ENCODE data around the gene IL23R. TPM values are rescaled to one million over a fixed set of nuclear protein-coding genes. Genes with fewer than 3 reads are reported as not detected.

Gene IL23R
- total RNA-seq, 1 experiment from 2014 or later, result not detected

DNA sequence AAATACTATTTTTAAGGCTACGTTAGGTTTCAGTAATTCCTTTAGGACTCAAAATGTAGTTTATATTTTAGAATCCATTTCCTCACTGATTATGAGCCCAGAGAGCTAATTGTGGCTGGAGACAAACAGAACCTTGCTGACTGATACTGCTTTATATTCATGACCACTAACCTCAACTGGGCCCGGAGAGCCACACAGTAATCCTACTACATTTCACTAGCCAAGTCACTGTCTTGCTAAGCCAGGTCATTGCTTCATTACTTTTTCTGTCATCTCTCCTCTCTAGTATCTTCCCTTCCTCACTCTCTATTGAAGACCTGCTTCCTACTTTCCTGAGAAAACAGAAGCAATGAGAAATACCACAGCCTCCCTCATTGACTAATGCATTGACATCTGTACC, 24.7 kb downstream of the IL23R start:
- H3K4me3 ChIP-seq (ENCODE audit: low read depth in 2 of 2, low read length in 2 of 2), result no peak overlapping the region
- H3K27me3 ChIP-seq (ENCODE audit: control insufficient read depth, insufficient read depth, low read length), result no peaks in the 10 kb centered on the region
- TF ChIP-seq REST (IDR thresholded peaks at IDR 0.05; ENCODE audit: insufficient read depth in 1 of 2, low read depth in 2 of 2, low read length in 1 of 2) (no peak), TCF7L2 (IDR thresholded peaks at IDR 0.05; ENCODE audit: low read depth, low read length) (no peak), POLR2AphosphoS5 (IDR thresholded peaks at IDR 0.05; ENCODE audit: low read depth, low read length) (no peak), SIN3A (IDR thresholded peaks at IDR 0.05; ENCODE audit: borderline replicate concordance, insufficient read depth, low read depth, low read length) (no peak)
- H3K4me1 ChIP-seq (ENCODE audit: control insufficient read depth, insufficient read depth, low read length), result no peaks in the 10 kb centered on the region
- in situ Hi-C loops (cut with HindIII; ENCODE audit: low pct_unique_long_range_greater_than_20kb, low sequenced_read_pairs) (no loop called here), intact Hi-C loops (cut with micrococcal nuclease; ENCODE audit: unreplicated experiment) (no loop called here)
- H3K27ac ChIP-seq (ENCODE audit: low read length), result no peak overlapping the region
- DNase-seq (ENCODE audit: low read depth, low spot score), result no peak
- no peaks in the 10 kb centered on the region for H3K36me3 ChIP-seq (ENCODE audit: control insufficient read depth, insufficient read depth, low read length)
- CTCF ChIA-PET, result no interaction called here
- POLR2A ChIA-PET, result no interaction called here
- no peaks in the 10 kb centered on the region for H3K9me3 ChIP-seq (ENCODE audit: control insufficient read depth, insufficient read depth, low read depth, low read length)
- ATAC-seq, result no peak
- no TSS peak for BruUV-seq (replicated peaks)

DNA sequence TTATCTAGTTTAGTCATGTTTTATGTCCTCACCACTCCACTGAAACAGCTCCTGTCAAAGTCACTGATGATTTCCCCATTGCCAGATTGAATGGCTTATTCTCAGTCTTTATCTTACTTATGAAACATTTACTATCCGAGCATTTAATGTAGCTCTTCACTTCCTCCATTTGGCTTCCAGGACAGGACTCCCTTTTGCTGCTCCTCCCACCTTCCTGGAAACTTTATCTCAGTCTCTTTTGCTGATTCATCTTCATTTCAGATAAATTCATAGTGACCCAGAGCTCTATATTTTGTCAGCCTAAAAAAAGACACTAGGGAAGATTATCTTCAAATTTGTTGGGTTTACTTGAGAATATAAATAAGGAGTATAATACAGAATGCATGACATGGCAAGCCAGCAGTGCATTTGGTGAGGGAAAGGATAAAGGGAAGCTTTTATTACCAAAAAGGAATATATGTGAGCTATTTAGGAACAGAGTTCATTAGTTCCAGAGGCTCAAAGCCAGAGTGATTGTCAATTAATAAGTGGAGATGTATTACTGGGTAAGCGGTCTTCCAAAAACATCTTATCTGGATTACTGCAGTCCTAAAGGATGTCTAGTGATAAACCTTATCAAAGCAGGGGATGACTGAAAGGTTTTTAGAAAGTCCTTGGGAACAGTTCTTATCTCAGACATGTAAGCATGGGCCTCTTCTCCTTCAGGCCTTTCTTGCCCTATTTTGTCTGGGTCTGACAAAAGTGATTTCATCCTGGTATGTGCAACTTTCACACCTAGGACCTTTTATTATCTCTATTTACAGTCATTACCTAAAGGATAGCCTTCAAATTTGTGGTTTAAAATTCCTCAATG, 25.6 kb downstream of the IL23R start:
- CTCF ChIA-PET, result no interaction called here
- intact Hi-C loops (cut with micrococcal nuclease; ENCODE audit: unreplicated experiment) (no loop called here), in situ Hi-C loops (cut with HindIII; ENCODE audit: low pct_unique_long_range_greater_than_20kb, low sequenced_read_pairs) (no loop called here)
- H3K9me3 ChIP-seq (ENCODE audit: control insufficient read depth, insufficient read depth, low read depth, low read length), result no peaks in the 10 kb centered on the region
- ATAC-seq (no peak), DNase-seq (ENCODE audit: low read depth, low spot score) (no peak)
- no peaks in the 10 kb centered on the region for H3K27me3 ChIP-seq (ENCODE audit: control insufficient read depth, insufficient read depth, low read length)
- TF ChIP-seq, protein P1, sequence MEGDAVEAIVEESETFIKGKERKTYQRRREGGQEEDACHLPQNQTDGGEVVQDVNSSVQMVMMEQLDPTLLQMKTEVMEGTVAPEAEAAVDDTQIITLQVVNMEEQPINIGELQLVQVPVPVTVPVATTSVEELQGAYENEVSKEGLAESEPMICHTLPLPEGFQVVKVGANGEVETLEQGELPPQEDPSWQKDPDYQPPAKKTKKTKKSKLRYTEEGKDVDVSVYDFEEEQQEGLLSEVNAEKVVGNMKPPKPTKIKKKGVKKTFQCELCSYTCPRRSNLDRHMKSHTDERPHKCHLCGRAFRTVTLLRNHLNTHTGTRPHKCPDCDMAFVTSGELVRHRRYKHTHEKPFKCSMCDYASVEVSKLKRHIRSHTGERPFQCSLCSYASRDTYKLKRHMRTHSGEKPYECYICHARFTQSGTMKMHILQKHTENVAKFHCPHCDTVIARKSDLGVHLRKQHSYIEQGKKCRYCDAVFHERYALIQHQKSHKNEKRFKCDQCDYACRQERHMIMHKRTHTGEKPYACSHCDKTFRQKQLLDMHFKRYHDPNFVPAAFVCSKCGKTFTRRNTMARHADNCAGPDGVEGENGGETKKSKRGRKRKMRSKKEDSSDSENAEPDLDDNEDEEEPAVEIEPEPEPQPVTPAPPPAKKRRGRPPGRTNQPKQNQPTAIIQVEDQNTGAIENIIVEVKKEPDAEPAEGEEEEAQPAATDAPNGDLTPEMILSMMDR (IDR thresholded peaks at IDR 0.05), result no peak
- TF ChIP-seq POLR2AphosphoS5 (IDR thresholded peaks at IDR 0.05; ENCODE audit: low read depth, low read length), result no peak
- no peak for TF ChIP-seq REST (IDR thresholded peaks at IDR 0.05; ENCODE audit: insufficient read depth in 1 of 2, low read depth in 2 of 2, low read length in 1 of 2)
- TF ChIP-seq TCF7L2 (IDR thresholded peaks at IDR 0.05; ENCODE audit: low read depth, low read length), result no peak
- TF ChIP-seq SIN3A (IDR thresholded peaks at IDR 0.05; ENCODE audit: borderline replicate concordance, insufficient read depth, low read depth, low read length), result no peak
- no peak overlapping the region for H3K27ac ChIP-seq (ENCODE audit: low read length)
- no TSS peak for BruUV-seq (replicated peaks)
- H3K36me3 ChIP-seq (ENCODE audit: control insufficient read depth, insufficient read depth, low read length), result no peaks in the 10 kb centered on the region
- H3K4me1 ChIP-seq (ENCODE audit: control insufficient read depth, insufficient read depth, low read length), result no peaks in the 10 kb centered on the region
- H3K4me3 ChIP-seq (ENCODE audit: low read depth in 2 of 2, low read length in 2 of 2), result no peak overlapping the region
- POLR2A ChIA-PET, result no interaction called here
